ENCODE results near the gene SHISAL1. TPM values are rescaled to one million over a fixed set of nuclear protein-coding genes. Genes with fewer than 3 reads are reported as not detected.
"Not testable (repeated sequence)": the region's sequence is repeated elsewhere in the genome, so short reads cannot be mapped to it uniquely, and the experiment has no call there.

Gene SHISAL1
- total RNA-seq, 1 experiment from 2014 or later = 0.29 TPM

DNA sequence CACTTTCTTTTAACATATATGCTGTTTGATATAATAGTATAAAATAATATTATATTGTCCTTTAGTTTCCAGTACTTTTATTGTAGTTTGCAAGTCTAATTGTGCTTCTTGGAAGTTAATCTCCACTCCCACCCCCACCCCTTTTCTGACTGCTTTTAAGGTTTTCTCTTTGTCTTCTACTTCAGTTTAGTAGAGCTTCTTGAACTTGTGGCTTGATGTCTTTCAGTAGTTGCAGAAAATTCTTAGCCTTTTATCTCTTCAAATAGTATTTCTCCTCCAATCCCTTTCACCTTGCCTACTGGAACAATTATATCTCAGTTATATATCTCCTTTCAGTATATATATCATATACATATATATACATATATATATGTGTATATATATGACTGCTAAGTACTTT, 75.5 kb downstream of the SHISAL1 start:
- no peak for DNase-seq (ENCODE audit: low read depth)

DNA sequence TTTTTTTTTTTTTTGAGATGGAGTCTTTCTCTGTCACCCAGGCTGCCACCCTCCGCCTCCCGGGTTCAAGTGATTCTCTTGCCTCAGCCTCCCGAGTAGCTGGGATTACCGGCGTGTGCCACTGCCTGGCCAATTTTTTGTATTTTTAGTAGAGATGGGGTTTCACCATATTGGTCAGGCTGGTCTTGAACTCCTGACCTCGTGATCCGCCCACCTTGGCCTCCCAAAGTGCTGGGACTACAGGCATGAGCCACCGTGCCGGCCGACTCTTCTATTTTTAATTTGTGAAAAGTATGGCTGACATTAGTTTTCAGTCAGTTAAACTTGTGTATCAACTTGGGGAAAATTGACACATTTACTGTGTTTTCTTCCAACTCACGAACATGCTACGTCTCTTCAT, 78.4 kb downstream of the SHISAL1 start:
- DNase-seq (ENCODE audit: low read depth) = not testable (repeated sequence)

DNA sequence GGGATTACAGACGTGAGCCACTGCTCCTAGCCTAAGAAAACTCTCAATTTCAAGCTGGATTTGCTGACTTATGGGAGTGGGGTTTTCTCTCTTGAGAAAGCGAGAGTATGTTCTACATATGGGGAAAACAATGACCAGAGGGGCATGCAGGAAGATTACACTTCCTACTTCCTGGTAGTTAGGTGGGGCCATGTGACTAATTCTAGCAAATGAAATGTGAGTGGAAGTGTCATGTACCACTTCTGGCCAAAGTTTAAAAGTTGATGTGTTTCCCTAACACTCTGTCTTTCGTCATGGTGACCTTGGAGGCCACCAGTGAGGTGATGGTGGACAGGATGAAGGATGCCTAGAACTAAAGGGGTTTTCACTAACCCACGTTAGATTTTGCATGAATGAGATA, 81.5 kb downstream of the SHISAL1 start:
- no peak for DNase-seq (ENCODE audit: low read depth)

DNA sequence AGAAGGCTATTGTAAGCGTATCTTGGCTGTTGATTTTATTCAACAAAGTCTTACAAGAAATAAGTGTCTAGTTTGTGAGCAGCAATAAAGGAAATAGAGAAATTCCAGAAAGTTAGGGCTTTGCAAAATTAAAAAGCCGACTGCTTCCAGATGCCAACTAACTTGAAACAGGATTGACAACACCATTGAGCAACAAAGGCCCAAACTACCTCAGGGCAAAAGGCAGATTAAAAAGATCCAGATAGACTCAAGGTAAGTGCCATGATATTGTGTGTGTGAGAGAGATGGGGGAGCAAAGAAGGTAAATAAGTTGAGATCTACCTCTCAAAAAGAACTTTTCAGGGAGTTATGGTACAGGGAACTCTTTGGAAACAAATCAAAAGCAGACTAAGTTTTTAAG, 82.9 kb downstream of the SHISAL1 start:
- no peak for DNase-seq (ENCODE audit: low read depth)

DNA sequence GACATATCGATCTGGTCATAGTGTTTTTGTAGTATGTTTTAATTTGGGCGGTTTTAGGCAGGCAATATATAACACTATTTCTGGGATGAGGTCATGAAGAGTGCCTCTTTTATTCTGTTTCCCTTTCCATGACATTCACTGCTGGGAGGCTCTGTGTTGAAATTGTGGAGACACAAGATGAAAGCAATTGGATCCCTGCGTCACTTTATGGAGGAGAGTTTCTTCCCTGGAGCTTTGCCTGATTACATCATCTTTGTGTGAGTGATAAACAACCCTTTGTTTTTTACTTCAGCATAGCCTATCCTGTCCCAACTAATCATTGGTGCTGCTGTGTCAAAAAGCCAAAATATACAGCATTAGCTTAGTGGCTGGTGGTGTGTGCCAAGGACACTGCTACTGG, 83.4 kb downstream of the SHISAL1 start:
- no peak for DNase-seq (ENCODE audit: low read depth)

DNA sequence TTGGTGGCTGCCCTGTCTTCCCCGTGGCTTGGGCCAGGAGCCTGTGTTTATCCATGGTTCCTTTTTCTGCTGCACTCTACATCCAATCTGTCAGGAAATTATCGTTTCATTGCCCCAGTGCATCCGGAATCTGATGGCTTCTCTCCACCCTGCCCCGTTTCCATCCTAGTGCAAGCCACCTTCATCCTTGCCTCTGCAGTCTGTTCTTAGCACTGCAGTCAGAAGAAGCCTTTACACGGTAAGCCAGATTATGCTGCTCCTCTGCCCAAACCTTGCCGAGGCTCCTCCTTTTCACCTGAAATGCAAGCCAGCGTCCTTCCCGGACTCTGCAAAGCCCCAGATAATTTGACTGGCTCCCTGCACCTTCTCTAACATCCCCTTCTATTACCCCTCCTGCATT, 86.9 kb downstream of the SHISAL1 start:
- DNase-seq (ENCODE audit: low read depth) = no peak

DNA sequence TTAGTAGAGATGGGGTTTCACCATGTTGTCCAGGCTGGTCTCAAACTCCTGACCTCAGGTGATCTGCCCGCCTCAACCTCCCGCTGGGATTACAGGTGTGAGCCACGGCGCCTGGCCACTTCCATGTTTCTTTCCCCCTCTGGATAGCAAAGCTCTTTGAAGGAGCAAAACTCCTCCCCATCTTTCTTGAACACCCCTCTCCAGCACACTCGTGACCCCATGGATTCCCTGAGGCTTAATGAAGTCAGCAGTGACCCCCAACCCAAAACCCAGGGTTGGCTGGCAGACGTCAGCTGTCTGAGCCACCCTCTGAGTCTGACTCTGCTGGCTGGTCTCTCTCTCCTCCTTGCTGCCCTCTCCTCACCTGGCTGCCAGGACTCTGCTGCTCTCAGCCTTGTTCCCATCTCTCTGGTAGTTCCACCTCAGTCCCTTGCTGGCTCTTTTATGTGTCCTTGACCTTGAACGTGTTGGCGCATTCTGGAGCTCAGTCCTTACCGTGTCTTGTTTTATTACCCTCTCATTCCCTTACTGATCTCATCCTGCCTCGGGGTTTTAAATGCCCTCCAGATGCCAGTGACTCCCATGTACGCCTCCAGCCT, 87.6 kb downstream of the SHISAL1 start:
- DNase-seq (ENCODE audit: low read depth) = no peak

DNA sequence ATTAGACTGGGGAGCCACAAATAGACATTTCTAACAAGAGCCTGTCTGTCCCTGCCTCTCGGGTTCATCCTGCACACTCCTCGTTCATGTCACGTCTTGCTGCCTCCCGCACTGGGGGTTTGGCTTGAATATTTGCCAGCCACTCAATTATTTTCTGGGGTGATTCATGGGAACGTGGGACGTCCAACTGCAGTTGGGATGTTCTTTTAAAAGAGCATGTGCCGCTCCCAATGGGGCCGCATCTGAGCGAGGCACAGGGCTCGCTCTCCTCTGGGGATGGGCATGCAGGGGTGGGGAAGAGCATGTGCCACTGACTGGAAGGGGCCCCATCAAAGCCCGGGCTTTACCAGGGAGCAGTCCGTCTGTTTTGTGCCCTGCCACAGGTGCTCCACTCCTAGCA, 88.6 kb downstream of the SHISAL1 start:
- peak; percentile 10 for DNase-seq (ENCODE audit: low read depth)

DNA sequence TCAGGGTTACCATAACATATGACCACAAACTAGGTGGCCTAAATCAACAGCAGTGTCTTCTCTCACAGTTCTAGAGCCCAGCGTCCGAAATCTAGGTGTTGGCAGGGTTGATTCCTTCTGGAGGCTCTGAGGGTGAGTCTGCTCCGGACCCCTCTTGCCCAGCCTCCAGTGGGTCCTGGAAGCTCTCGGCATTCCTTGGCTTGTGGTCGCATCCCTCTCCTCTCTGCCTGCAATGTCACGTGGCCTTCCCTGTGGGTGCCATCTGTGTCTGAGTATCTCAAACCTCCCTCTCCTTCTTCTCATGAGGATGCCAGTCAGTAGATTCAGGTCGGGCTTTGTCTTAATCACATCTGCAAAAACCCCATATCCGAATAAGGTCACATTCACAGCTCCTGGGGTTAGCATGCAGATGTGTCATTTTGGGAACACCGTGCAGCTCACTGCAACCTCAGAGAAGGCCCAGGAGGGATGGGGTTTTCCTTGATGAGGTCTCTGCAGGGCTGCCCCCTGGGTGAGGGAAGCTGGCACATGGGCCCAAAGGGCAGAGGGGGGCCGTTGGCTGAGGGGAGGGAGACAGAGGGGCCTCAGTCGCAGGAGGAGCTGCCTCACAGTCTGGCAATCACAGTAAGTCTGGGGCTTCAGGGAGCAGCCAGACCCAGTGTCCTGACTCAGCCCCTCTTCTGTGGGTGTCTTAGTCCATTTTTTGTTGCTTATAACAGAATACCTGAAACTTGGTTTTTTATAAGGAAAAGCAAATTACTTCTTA, 90.9 kb downstream of the SHISAL1 start:
- no peak for DNase-seq (ENCODE audit: low read depth)

DNA sequence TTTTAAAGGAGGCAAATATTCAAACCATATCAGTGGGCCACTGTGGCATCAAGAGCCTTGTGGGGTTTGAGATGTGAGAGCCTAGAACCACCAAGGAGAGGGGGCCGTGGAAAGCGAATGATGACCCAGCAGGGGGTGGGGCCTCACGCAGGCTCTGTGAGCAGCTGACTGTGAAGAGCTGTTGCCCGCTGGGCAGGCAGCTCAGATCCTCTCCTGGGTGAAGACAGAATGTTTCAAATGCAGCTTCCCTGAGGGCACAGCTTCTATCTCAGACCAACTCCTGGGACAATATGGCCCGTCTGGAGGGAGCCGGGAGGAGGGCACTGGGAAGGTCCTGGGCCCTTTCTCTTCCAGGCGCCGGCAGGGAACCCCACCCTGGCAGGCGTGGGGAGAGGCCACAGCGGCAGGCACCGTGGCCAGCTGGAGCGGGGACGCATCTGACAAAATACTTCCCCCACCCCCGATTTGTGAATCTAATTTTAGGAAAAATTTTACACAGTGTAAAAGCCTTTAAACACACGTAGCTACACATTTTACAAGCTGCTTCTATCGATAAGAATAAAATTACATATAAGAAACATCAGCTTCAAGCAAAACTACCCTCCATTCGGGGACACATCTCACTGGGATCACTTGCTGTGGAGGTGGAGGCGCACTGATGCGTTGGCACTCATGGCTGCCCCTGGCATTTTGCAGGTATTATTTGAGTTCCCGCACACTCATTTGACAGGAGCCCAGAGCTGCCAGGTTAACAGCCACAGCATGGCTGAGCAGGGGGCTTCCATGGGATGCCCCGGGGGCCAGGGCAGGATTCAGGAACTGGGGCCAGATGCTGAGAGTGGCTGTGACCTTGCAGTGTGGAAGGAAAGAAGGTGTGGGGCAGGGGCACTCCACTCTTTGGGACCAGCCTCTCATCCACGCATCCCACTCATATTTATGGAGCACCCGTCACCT, 91.7 kb downstream of the SHISAL1 start:
- no peak for DNase-seq (ENCODE audit: low read depth)

DNA sequence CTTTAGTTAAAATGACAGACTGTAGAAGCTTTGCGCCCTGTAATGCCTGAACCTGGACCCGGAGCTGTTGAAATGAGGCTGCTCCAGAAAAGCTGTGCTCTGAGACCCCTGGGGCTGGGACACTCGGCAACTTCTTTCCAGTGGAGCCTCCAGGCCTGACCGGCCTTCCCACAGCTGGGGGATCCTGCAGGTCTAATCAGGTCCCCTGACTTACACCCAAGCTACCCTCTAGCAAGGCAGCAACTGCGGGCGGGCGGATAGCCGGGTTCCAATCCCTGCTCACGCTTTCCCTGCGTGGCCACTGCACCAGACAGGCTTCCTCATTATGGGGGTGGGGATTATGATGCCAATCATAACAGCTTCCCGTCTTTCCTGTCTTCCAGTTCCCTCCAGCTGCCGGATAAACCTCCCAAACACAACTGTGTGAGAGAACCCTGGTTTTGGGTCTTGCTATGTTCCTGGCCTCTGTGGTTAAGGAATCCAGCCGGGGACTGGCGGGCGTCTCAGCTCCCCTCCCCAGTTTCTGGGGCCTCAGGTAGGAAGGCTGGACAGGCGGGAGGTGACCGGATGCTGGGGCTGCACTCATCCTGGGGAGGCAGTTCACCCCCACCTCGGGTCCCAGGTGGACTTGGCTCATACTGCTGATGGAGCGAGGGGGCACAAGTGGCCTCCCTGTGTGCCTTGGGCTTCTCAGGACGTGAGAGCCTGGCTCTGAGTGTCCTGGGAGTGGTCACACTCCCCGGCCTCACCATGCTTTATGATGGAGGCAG, 93.5 kb downstream of the SHISAL1 start:
- no peak for DNase-seq (ENCODE audit: low read depth)

DNA sequence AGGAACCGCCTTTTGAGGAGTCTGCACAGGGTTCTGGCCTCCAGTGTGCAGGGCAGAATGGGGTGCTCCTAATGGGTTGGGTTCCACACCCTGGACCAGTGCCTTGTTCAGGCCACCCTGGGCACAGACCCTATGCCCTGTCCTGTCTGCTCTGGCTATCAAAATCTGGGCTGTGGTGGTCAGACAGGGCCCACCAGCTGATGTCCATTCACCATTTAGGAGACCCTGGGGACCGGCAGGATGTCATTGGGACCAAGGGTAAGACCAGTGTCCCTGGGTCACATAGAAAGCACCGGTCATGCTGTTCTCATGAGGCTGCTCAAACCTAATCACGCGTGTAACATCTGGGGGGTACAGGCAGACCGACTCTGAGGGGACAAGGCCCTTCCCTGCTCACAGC, 94.7 kb downstream of the SHISAL1 start:
- DNase-seq (ENCODE audit: low read depth) = no peak

DNA sequence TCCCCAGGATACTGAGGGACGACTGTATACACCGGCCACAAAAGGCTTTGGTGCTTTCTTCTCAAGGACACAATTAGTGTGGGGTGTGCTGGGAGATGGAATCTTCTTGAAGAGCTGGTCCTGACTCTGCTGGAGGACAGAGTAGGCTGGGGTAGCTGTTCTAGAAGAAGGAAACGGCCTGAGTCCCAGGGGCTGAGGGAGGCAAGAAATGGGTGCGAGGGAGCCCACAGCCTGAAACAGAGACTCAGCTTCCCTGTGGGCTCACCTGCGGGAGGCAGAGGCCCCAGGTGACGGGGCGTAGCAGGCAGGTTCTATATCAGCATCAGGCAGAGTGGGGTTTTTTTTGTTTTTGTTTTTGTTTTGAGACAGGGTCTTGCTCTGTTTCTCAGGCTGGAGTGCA, 95.4 kb downstream of the SHISAL1 start:
- DNase-seq (ENCODE audit: low read depth) = no peak

DNA sequence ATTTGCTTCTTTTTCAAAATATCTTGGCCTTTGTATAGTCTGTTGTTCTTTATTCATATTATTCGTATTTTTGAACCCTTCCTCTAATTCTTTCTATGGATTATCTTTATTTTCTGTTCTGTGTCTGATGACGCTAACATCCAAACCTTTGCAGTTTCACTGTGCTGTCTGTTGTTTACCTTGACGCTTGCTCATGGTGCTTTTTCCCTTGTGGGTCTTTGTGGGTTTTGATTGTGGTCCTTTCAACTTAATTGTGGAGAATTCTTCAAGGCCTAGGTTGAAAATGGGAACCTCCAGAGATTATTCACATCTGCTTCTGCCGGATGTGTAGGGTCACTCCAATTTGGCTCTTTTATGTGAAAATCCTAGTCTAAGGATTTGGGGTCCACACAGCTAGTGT, 97.5 kb downstream of the SHISAL1 start:
- peak; percentile 7 for DNase-seq (ENCODE audit: low read depth)

DNA sequence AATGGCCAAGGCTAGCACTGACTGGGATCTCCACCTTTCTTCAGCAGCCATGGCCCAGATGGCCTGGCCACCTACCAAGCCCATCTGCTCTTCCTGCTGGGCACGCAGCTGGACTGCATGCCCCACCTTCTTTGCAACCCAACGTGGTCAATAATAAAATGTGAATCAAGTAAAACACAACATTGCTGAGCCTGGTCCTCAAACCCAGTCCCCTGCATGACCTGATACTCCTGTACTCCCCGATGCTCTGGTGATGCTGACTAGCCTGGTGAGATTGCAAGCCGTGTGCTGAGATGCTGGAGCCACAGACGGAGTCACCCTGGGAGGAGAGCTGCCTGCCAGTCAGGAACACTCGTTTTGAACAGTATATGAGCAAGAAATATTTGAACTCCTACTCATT, 98.0 kb downstream of the SHISAL1 start:
- DNase-seq (ENCODE audit: low read depth) = peak; percentile 6

DNA sequence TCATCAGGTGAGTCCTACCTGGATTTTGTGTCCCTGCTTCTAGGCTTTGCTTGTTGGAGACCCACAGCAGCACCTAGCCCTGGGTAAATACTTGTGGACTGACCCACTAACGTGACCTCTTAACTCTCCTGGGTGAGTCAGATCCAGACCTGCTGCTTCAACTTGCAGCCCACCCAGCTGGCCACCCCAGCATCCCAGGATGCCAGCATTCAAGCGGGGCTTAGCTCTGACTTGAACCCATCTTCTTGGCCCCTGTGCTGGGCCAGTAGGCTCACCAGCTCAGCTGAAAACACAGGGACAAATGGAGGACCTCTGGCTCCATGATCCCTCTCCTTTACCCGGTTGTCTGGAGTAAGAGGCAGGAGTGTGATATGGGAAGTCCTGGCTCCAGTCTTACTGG, 98.6 kb downstream of the SHISAL1 start:
- no peak for DNase-seq (ENCODE audit: low read depth)

DNA sequence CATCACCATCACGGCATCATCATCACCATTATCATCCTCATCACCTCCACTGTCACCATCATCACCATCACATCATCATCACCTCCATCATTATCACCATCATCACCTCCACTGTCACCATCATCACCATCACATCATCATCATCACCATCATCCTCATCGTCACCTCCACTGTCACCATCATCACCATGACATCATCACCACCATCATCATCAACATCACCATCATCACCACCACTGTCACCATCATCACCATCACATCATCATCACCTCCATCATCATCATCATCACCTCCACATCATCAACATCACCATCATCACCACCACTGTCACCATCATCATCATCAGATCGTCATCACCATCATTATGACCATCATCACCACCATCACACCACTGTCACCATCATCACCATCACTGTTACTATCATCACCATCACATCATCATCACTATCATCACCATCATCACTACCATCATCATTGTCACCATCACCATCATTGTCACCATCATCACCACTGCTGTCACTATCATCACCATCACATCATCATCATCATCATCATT, 99.2 kb downstream of the SHISAL1 start:
- DNase-seq (ENCODE audit: low read depth) = no peak

DNA sequence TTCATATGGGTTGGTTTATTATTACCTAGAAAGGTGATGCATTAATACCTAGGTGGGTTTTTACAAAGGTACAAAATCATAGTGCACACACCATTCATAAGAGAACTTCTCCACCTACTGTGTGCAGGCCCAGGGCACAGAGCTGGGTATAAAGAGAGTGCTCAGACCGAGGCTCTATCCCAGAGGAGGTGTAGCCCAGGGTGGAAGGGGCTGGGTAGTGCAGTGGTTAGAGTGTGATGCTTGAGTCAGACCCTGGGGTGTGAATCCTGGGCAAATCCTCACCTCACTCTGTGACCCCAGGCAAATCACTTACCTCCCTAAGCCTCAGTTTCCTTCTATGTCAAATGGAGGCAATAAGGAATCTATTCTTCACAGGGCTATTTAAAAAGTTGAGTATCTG, 99.8 kb downstream of the SHISAL1 start:
- no peak for DNase-seq (ENCODE audit: low read depth)

DNA sequence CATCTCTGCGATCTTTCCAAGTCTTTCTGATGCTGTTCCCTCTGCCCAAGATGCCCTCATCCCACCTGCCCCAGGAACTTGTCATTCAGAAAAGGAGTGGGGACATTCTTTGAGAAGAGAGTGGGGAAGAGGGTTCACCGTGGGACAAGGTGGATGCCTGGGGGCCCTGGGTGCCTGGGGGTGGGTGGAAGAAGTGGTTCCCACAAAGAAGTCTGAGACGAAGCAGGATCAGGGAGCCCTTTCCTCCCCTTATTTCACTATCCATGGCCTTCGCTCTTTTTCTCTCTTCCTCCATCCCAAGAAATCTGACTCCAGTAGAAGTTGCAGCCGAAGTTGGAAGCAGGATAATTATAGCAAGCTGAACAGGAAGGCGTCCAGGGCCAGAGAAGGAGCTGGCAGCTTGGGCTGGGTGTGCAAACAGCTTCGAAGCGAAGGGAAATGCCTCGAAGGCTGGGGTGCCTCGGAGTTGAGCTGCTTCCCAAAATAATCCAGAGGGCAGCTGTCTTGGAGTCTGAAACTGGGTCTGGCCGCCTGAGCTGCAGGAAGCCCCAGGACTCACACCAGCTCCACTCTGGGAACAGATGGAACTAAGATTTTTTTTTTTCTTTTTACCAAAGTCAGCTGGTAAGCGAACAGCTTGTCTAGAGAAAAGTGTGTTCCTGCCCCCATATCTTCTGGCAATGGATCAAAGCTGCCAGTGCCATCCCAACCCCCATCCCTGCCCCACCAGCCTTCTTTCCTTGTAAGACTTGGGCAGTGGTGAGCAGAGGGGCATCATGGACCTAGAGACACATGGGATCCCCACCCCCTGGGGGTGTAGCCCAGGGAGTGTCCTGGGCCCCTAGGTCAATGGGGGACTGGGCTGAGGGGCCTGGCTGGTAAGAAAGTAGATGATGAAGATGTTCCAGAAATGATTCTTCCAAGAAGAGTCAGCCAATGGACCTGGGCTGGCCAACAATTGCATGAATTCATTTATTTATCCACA, 100.5 kb downstream of the SHISAL1 start:
- peak; percentile 38 for DNase-seq (ENCODE audit: low read depth)

Data from LHCN-M2 (cell line).